Thyroid gland (tissue), 4 donors: ENCODE data around the gene NSFL1C.

Source experiments
- POLR2A ChIP-seq, 2 donors: fragments of 450-650 bp; IDR thresholded peaks; one replicate each; pipeline ENCODE4 v1.6.1; 2017; ENCODE audit warnings: antibody characterized with exemption in 2 of 2, mild to moderate bottlenecking in 2 of 2, moderate library complexity in 1 of 2
- TF ChIP-seq, protein P1 (sequence below), 6 experiments: fragments of 200-600 bp in 3 of 6; fragments of 450-650 bp in 3 of 6; sonication (generic) in 3 of 6; IDR thresholded peaks; one replicate each; pipeline ENCODE4 v1.5.1; 2016 to 2019; ENCODE audit warnings: antibody characterized with exemption in 6 of 6, mild to moderate bottlenecking in 2 of 6, inconsistent platforms in 1 of 6, moderate library complexity in 1 of 6

DNA sequence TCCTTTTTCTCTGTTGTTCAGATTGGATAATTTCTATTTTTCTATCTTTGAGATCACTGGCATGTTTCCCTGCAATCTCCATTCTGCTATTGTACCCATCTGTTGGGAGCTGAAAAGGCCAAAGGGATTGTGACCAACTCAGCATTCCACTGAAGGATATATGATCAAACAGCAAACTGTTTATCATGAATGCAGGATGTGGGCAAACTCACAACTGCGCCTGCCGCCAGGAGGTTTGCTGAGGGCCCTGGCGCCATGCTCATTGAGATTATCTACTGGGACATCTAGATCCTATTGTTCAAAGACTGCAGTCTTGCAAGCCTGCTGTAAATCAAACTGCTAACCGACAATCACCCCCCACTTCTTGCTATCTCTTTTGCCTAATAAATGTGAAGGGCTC, 69.9 kb downstream of the NSFL1C start:
- TF ChIP-seq, protein P1, sequence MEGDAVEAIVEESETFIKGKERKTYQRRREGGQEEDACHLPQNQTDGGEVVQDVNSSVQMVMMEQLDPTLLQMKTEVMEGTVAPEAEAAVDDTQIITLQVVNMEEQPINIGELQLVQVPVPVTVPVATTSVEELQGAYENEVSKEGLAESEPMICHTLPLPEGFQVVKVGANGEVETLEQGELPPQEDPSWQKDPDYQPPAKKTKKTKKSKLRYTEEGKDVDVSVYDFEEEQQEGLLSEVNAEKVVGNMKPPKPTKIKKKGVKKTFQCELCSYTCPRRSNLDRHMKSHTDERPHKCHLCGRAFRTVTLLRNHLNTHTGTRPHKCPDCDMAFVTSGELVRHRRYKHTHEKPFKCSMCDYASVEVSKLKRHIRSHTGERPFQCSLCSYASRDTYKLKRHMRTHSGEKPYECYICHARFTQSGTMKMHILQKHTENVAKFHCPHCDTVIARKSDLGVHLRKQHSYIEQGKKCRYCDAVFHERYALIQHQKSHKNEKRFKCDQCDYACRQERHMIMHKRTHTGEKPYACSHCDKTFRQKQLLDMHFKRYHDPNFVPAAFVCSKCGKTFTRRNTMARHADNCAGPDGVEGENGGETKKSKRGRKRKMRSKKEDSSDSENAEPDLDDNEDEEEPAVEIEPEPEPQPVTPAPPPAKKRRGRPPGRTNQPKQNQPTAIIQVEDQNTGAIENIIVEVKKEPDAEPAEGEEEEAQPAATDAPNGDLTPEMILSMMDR (IDR thresholded peaks at IDR 0.05) = no peak
- no peak for TF ChIP-seq POLR2A (IDR thresholded peaks at IDR 0.05)
